Sigmoid colon (tissue), 4 donors: Measurements from ENCODE around the gene GNAI3.

ENCODE experiments used
- CTCF ChIP-seq, 4 experiments: fragments of 450-650 bp in 3 of 4; fragments of 200-600 bp in 1 of 4; IDR thresholded peaks; one replicate each; pipeline ENCODE4 v1.5.1; 2016 to 2019; ENCODE audit warnings: antibody characterized with exemption in 4 of 4, mild to moderate bottlenecking in 3 of 4, moderate library complexity in 2 of 4
- EP300 ChIP-seq, 4 donors: sonication (generic); formaldehyde crosslinking; IDR thresholded peaks; one replicate each; pipeline ENCODE4 v1.6.1; 2017; ENCODE audit warnings: antibody characterized with exemption in 4 of 4
- POLR2A ChIP-seq, 2 donors: fragments of 450-650 bp; IDR thresholded peaks; one replicate each; pipeline ENCODE4 v1.6.1; 2016; ENCODE audit warnings: antibody characterized with exemption in 2 of 2, mild to moderate bottlenecking in 2 of 2, moderate library complexity in 2 of 2
- POLR2AphosphoS5 ChIP-seq, 4 donors: sonication (generic); formaldehyde crosslinking; IDR thresholded peaks; one replicate each; pipeline ENCODE4 v1.6.1; 2017; ENCODE audit warnings: antibody characterized with exemption in 4 of 4

- TF ChIP-seq CTCF (IDR thresholded peaks at IDR 0.05): no peak
- TF ChIP-seq EP300 (IDR thresholded peaks at IDR 0.05): no peak
- TF ChIP-seq POLR2A (IDR thresholded peaks at IDR 0.05): no peak
- no peak for TF ChIP-seq POLR2AphosphoS5 (IDR thresholded peaks at IDR 0.05)
These were observed 46.0 kb upstream of the GNAI3 start for GRCh38 chr1:109502364-109502851.
